GM19035 (cell line): ENCODE measurements around the gene DAPK2.

Source experiments
- ATAC-seq: cut with Tn5 transposase; IDR thresholded peaks from one replicate; pipeline ENCODE4 v1.9.1; 2021; ENCODE audit not compliant: unreplicated experiment

DAPK2 gene

GRCh38 chr15:63874616-63875015, 171.7 kb downstream of the DAPK2 start:
- no peak for ATAC-seq

- no peak for ATAC-seq
These were observed 173.3 kb downstream of the DAPK2 start for GRCh38 chr15:63872759-63873510.

GRCh38 chr15:63870487-63871209, 175.6 kb downstream of the DAPK2 start:
- no peak for ATAC-seq

- no peak for ATAC-seq
These were observed 176.3 kb downstream of the DAPK2 start for GRCh38 chr15:63870043-63870394.

- ATAC-seq: no peak
These were observed 176.8 kb downstream of the DAPK2 start for GRCh38 chr15:63869371-63870042.

- ATAC-seq: no peak
These were observed 182.1 kb downstream of the DAPK2 start for GRCh38 chr15:63864186-63864585.

- no peak for ATAC-seq
These were observed 184.3 kb downstream of the DAPK2 start for GRCh38 chr15:63861946-63862517.

- ATAC-seq: no peak
These were observed 185.7 kb downstream of the DAPK2 start for GRCh38 chr15:63860555-63860954.

GRCh38 chr15:63860155-63860554, 186.1 kb downstream of the DAPK2 start:
- ATAC-seq: no peak

GRCh38 chr15:63858881-63859280, 187.4 kb downstream of the DAPK2 start:
- no peak for ATAC-seq

GRCh38 chr15:63858448-63858847, 187.8 kb downstream of the DAPK2 start:
- ATAC-seq: no peak

- no peak for ATAC-seq
These were observed 188.8 kb downstream of the DAPK2 start for GRCh38 chr15:63857461-63857856.
